Fibroblast of skin of abdomen (primary cell): ENCODE data around the gene XXYLT1.

Experiments
- DNase-seq: peaks from one replicate; pipeline ENCODE4 v3.0.0-alpha.2; 2013

The XXYLT1 gene

GRCh38 chr3:195150181-195151118, 120.5 kb downstream of the XXYLT1 start:
- peak; percentile 49 for DNase-seq

GRCh38 chr3:195149292-195150030, 121.5 kb downstream of the XXYLT1 start:
- DNase-seq = no peak

- DNase-seq = no peak
Observed at GRCh38 chr3:195148549-195148948, 122.4 kb downstream of the XXYLT1 start.

GRCh38 chr3:195147649-195148080, 123.3 kb downstream of the XXYLT1 start:
- no peak for DNase-seq

- no peak for DNase-seq
Observed at GRCh38 chr3:195146131-195146530, 124.8 kb downstream of the XXYLT1 start.

- DNase-seq = no peak
Observed at GRCh38 chr3:195145579-195145978, 125.4 kb downstream of the XXYLT1 start.

GRCh38 chr3:195143221-195143620, 127.7 kb downstream of the XXYLT1 start:
- no peak for DNase-seq

- DNase-seq = no peak
Observed at GRCh38 chr3:195142519-195142918, 128.4 kb downstream of the XXYLT1 start.

- no peak for DNase-seq
Observed at GRCh38 chr3:195140816-195141793, 129.9 kb downstream of the XXYLT1 start.

GRCh38 chr3:195140410-195140809, 130.5 kb downstream of the XXYLT1 start:
- no peak for DNase-seq

GRCh38 chr3:195139876-195140240, 131.1 kb downstream of the XXYLT1 start:
- no peak for DNase-seq

- no peak for DNase-seq
Observed at GRCh38 chr3:195139091-195139875, 131.7 kb downstream of the XXYLT1 start.

GRCh38 chr3:195137638-195138588, 133.0 kb downstream of the XXYLT1 start:
- no peak for DNase-seq

- no peak for DNase-seq
Observed at GRCh38 chr3:195135917-195136316, 135.0 kb downstream of the XXYLT1 start.

- DNase-seq = no peak
Observed at GRCh38 chr3:195134431-195134830, 136.5 kb downstream of the XXYLT1 start.

GRCh38 chr3:195133462-195133861, 137.5 kb downstream of the XXYLT1 start:
- no peak for DNase-seq

GRCh38 chr3:195133013-195133412, 137.9 kb downstream of the XXYLT1 start:
- DNase-seq = no peak

- no peak for DNase-seq
Observed at GRCh38 chr3:195131176-195131575, 139.8 kb downstream of the XXYLT1 start.

GRCh38 chr3:195129644-195130492, 141.1 kb downstream of the XXYLT1 start:
- no peak for DNase-seq
